ENCODE results near the gene SLITRK3.
"Not testable (repeated sequence)": the region's sequence is repeated elsewhere in the genome, so short reads cannot be mapped to it uniquely, and the experiment has no call there.

Gene SLITRK3

GRCh38 chr3:165148876-165149441 is 47.2 kb downstream of the SLITRK3 start:
- Histone ChIP-seq H3K4me1 (ENCODE audit: insufficient read depth, low read length) (no peaks in the 10 kb centered on the region), H2AFZ (ENCODE audit: low read depth, low read length) (no peak overlapping the region), H3K4me2 (ENCODE audit: insufficient read depth, low read length) (no peak overlapping the region), H3K27ac (ENCODE audit: low read length) (no peak overlapping the region), H4K20me1 (ENCODE audit: insufficient read depth, low read length) (no peaks in the 10 kb centered on the region), H3K27me3 (ENCODE audit: insufficient read depth, low read length, poor library complexity) (no peaks in the 10 kb centered on the region), H3K36me3 (ENCODE audit: insufficient read depth, low read length) (no peaks in the 10 kb centered on the region), H3K9ac (ENCODE audit: low read depth, low read length) (no peak overlapping the region), H3K4me3 (ENCODE audit: low read depth in 1 of 2, low read length in 2 of 2) (no peak overlapping the region), H3K9me3 (ENCODE audit: insufficient read depth, low read length, severe bottlenecking) (no peaks in the 10 kb centered on the region), H3K79me2 (ENCODE audit: insufficient read depth, low read length) (no peaks in the 10 kb centered on the region)
- TF ChIP-seq CTCF (IDR thresholded peaks at IDR 0.05; ENCODE audit: borderline replicate concordance, extremely low read depth, low read length, poor library complexity, severe bottlenecking) (no peak), EZH2 (IDR thresholded peaks at IDR 0.05; ENCODE audit: borderline replicate concordance, low read depth, low read length, severe bottlenecking) (no peak)
- ATAC-seq (ENCODE audit: insufficient read depth, low read depth) = no peak
- no peak for DNase-seq

- Histone ChIP-seq H3K4me2 (ENCODE audit: insufficient read depth, low read length) (no peak overlapping the region), H2AFZ (ENCODE audit: low read depth, low read length) (no peak overlapping the region), H3K27ac (ENCODE audit: low read length) (no peak overlapping the region), H3K9ac (ENCODE audit: low read depth, low read length) (no peak overlapping the region), H3K4me1 (ENCODE audit: insufficient read depth, low read length) (no peaks in the 10 kb centered on the region), H3K27me3 (ENCODE audit: insufficient read depth, low read length, poor library complexity) (no peaks in the 10 kb centered on the region), H3K79me2 (ENCODE audit: insufficient read depth, low read length) (no peaks in the 10 kb centered on the region), H3K36me3 (ENCODE audit: insufficient read depth, low read length) (no peaks in the 10 kb centered on the region), H3K4me3 (ENCODE audit: low read depth in 1 of 2, low read length in 2 of 2) (no peak overlapping the region), H4K20me1 (ENCODE audit: insufficient read depth, low read length) (no peaks in the 10 kb centered on the region), H3K9me3 (ENCODE audit: insufficient read depth, low read length, severe bottlenecking) (no peaks in the 10 kb centered on the region)
- ATAC-seq (ENCODE audit: insufficient read depth, low read depth) (no peak), DNase-seq (no peak)
- TF ChIP-seq EZH2 (IDR thresholded peaks at IDR 0.05; ENCODE audit: borderline replicate concordance, low read depth, low read length, severe bottlenecking) = no peak
- no peak for TF ChIP-seq CTCF (IDR thresholded peaks at IDR 0.05; ENCODE audit: borderline replicate concordance, extremely low read depth, low read length, poor library complexity, severe bottlenecking)
Observed at GRCh38 chr3:165144271-165144670, 51.9 kb downstream of the SLITRK3 start.

- H3K27ac ChIP-seq (ENCODE audit: low read length); H2AFZ ChIP-seq (ENCODE audit: low read depth, low read length); ATAC-seq (ENCODE audit: insufficient read depth, low read depth); H3K4me1 ChIP-seq (ENCODE audit: insufficient read depth, low read length); H3K4me2 ChIP-seq (ENCODE audit: insufficient read depth, low read length); DNase-seq; H3K9ac ChIP-seq (ENCODE audit: low read depth, low read length); H3K27me3 ChIP-seq (ENCODE audit: insufficient read depth, low read length, poor library complexity); H3K9me3 ChIP-seq (ENCODE audit: insufficient read depth, low read length, severe bottlenecking); H3K36me3 ChIP-seq (ENCODE audit: insufficient read depth, low read length); H3K4me3 ChIP-seq (ENCODE audit: low read depth in 1 of 2, low read length in 2 of 2); H4K20me1 ChIP-seq (ENCODE audit: insufficient read depth, low read length); H3K79me2 ChIP-seq (ENCODE audit: insufficient read depth, low read length): not testable (repeated sequence)
Observed at GRCh38 chr3:165139918-165140317, 56.3 kb downstream of the SLITRK3 start.
